H1 (cell line): ENCODE measurements around the gene PDZRN3. TPM values are rescaled to one million over a fixed set of nuclear protein-coding genes. Genes with fewer than 3 reads are reported as not detected.

Source experiments
- BRCA1 ChIP-seq: IDR thresholded peaks from 2 replicates; pipeline ENCODE4 v1.6.1; 2012; ENCODE audit warnings: low read depth, low read length, improper control_type of control experiment
- CBX8 ChIP-seq: fragments of 300-800, 300-1000 bp; sonication (generic); IDR thresholded peaks from 2 replicates; pipeline ENCODE4 v1.7.1; 2016; ENCODE audit warnings: low read depth, low read length, borderline replicate concordance
- CHD1 ChIP-seq: IDR thresholded peaks from 2 replicates; pipeline ENCODE4 v1.6.1; 2012; ENCODE audit warnings: low read depth, low read length, improper control_type of control experiment
- CTBP2 ChIP-seq: IDR thresholded peaks from 2 replicates; pipeline ENCODE4 v1.7.0; 2011; ENCODE audit warnings: borderline replicate concordance, mild to moderate bottlenecking, moderate library complexity, mixed read lengths, low read length; ENCODE audit not compliant: insufficient read depth, insufficient read length
- RXRA ChIP-seq: IDR thresholded peaks from 2 replicates; pipeline ENCODE4 v1.6.1; 2011; ENCODE audit warnings: low read depth, mild to moderate bottlenecking, low read length, moderate library complexity; ENCODE audit not compliant: insufficient read depth
- SAP30 ChIP-seq: fragments of 300-600 bp; sonication (generic); IDR thresholded peaks from 2 replicates; pipeline ENCODE4 v1.7.1; 2012; ENCODE audit warnings: low read length, moderate library complexity, mild to moderate bottlenecking, inconsistent platforms; ENCODE audit not compliant: insufficient read depth, insufficient replicate concordance
- SIX5 ChIP-seq: IDR thresholded peaks from 2 replicates; pipeline ENCODE4 v1.6.1; 2011; ENCODE audit warnings: mild to moderate bottlenecking, low read depth, low read length
- polyA plus RNA-seq, 7 experiments: library from polyadenylated mRNA; depleted of rRNA in 3 of 7; stranded (reverse) in 5 of 7; unstranded in 2 of 7; fragments of >200 nt in 5 of 7; fragments of 200-250 nt in 2 of 7; gene quantifications; 1 replicate in 5 of 7; 2 replicates in 1 of 7; 4 replicates in 1 of 7; pipeline versions ENCODE4 v1.2.1 to v1.2.3, GENCODE V29; 2011 to 2013; ENCODE audit warnings: missing spikeins in 2 of 7, mixed read lengths in 2 of 7
- total RNA-seq: library from RNA; stranded (reverse); fragmentation: NEBNext Ultra II Directional; extraction: Animal tissue kit (Norgen Biotek cat#: 25700); gene quantifications from 2 replicates; pipeline ENCODE4 v1.2.1, GENCODE V29; 2021
- TF ChIP-seq, protein P1 (sequence below): IDR thresholded peaks from 2 replicates; pipeline ENCODE4 v1.6.1; 2011; ENCODE audit warnings: low read length, improper control_type of control experiment

Gene PDZRN3
- total and polyA plus RNA-seq, 2 of the 8 experiments (the other 6 are each of a cell fraction or from before 2014, with no cell fraction given), result 4.2 to 20.5 TPM

DNA sequence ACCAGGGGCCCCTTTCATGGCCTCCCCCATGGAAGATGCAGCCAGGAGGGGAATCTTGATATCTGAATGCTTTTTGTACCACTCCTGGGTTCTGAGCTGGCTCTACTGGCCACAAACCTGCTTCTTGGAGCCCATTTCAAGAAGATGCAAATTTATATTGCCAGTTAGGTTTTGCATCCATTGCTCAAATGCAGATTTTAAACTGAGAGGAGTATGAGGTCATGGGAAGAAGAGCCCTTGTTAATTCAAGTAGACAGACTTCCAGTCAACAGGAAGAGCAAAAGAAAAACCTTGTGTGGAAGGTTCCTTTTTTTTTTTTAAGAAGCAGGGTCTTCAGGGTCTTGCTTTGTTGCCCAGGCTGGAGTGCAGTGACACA, 133.5 kb downstream of the PDZRN3 start (continued):
- TF ChIP-seq, protein P1, sequence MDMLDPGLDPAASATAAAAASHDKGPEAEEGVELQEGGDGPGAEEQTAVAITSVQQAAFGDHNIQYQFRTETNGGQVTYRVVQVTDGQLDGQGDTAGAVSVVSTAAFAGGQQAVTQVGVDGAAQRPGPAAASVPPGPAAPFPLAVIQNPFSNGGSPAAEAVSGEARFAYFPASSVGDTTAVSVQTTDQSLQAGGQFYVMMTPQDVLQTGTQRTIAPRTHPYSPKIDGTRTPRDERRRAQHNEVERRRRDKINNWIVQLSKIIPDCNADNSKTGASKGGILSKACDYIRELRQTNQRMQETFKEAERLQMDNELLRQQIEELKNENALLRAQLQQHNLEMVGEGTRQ, result no peak
- TF ChIP-seq SIX5 (no peak), CHD1 (no peak), BRCA1 (no peak), CTBP2 (no peak), RXRA (no peak), SAP30 (no peak), CBX8 (no peak)
